WTC11 (cell line): ENCODE measurements around the gene NOL4. TPM values are rescaled to one million over a fixed set of nuclear protein-coding genes. Genes with fewer than 3 reads are reported as not detected.

Source experiments
- ATAC-seq: fragments of 200-7000 bp; cut with Tn5 transposase; 2 replicates; pipeline ENCODE4 v1.10.0; 2021; ENCODE audit warnings: mild to moderate bottlenecking, moderate library complexity
- CTCF ChIA-PET: fragments of 300-600 bp; sonication (Branson Sonifier 250); formaldehyde crosslinking; loops from one replicate; lab custom pipeline; 2021; ENCODE audit warnings: antibody characterized with exemption; lab: Charles Lee
- POLR2A ChIA-PET: fragments of 350-600 bp; sonication (Branson Sonifier 250); formaldehyde crosslinking; loops from one replicate; lab custom pipeline; 2021; ENCODE audit warnings: antibody characterized with exemption; lab: Charles Lee
- DNase-seq: peaks from one replicate; pipeline ENCODE4 v3.0.0; 2021; ENCODE audit warnings: low spot score
- H3K27ac Mint-ChIP-seq: 2 replicates; pipeline ENCODE4 v1.8.0; 2021; ENCODE audit warnings: mixed read lengths
- H3K27me3 Mint-ChIP-seq: 2 replicates; pipeline ENCODE4 v1.8.0; 2021; ENCODE audit warnings: low read depth, mild to moderate bottlenecking, moderate library complexity, mixed read lengths
- H3K36me3 Mint-ChIP-seq: 2 replicates; pipeline ENCODE4 v1.8.0; 2021; ENCODE audit warnings: mixed read lengths
- H3K4me1 Mint-ChIP-seq: 2 replicates; pipeline ENCODE4 v1.8.0; 2022; ENCODE audit warnings: mixed read lengths
- H3K4me3 Mint-ChIP-seq: 2 replicates; pipeline ENCODE4 v1.8.0; 2021; ENCODE audit warnings: mild to moderate bottlenecking, moderate library complexity, mixed read lengths
- H3K9me3 Mint-ChIP-seq: 2 replicates; pipeline ENCODE4 v1.8.0; 2021; ENCODE audit warnings: mixed read lengths
- ETV6 ChIP-seq: sonication (generic); formaldehyde crosslinking; IDR thresholded peaks from 2 replicates; pipeline ENCODE4 v1.8.1; 2022; ENCODE audit warnings: mild to moderate bottlenecking, missing genetic modification reagents
- GABPB1 ChIP-seq: sonication (generic); formaldehyde crosslinking; IDR thresholded peaks from 2 replicates; pipeline ENCODE4 v1.8.1; 2023; ENCODE audit warnings: mild to moderate bottlenecking, missing genetic modification reagents
- IRF2 ChIP-seq: sonication (generic); formaldehyde crosslinking; IDR thresholded peaks from 2 replicates; pipeline ENCODE4 v1.8.0; 2022; ENCODE audit warnings: low read depth, missing genetic modification reagents, borderline replicate concordance
- NR3C1 ChIP-seq: sonication (generic); formaldehyde crosslinking; conservative IDR thresholded peaks from 2 replicates; pipeline ENCODE4 v1.8.1; 2023; ENCODE audit warnings: low read depth, mild to moderate bottlenecking, missing genetic modification reagents
- OVOL2 ChIP-seq: fragments of 250-450 bp; sonication (Bioruptor Pico); IDR thresholded peaks from 2 replicates; pipeline ENCODE4 v1.9.0; 2021; ENCODE audit warnings: mild to moderate bottlenecking, borderline replicate concordance
- PRRX2 ChIP-seq: fragments of 250-450 bp; sonication (Bioruptor Pico); IDR thresholded peaks from 2 replicates; pipeline ENCODE4 v1.8.0; 2021; ENCODE audit warnings: mild to moderate bottlenecking
- ZNF232 ChIP-seq: sonication (generic); formaldehyde crosslinking; IDR thresholded peaks from 2 replicates; pipeline ENCODE4 v1.8.0; 2022; ENCODE audit warnings: mild to moderate bottlenecking, missing genetic modification reagents
- ZNF317 ChIP-seq: sonication (generic); formaldehyde crosslinking; IDR thresholded peaks from 2 replicates; pipeline ENCODE4 v1.8.1; 2023; ENCODE audit warnings: low read depth, mild to moderate bottlenecking, moderate library complexity, missing genetic modification reagents, borderline replicate concordance
- ZNF396 ChIP-seq: fragments of 250-450 bp; sonication (Bioruptor Pico); IDR thresholded peaks from 2 replicates; pipeline ENCODE4 v1.8.0; 2021; ENCODE audit warnings: mild to moderate bottlenecking, moderate library complexity, borderline replicate concordance
- ZNF671 ChIP-seq: fragments of 250-450 bp; sonication (Bioruptor Pico); IDR thresholded peaks from 2 replicates; pipeline ENCODE4 v1.8.0; 2021; ENCODE audit warnings: mild to moderate bottlenecking
- total RNA-seq: library from RNA; stranded (reverse); gene quantifications from 3 replicates; pipeline ENCODE4 v1.2.3, GENCODE V29; 2021
- TF ChIP-seq, protein P1 (sequence below): fragments of 250-450 bp; sonication (Bioruptor Pico); IDR thresholded peaks from 2 replicates; pipeline ENCODE4 v1.9.0; 2021; ENCODE audit warnings: moderate library complexity, mild to moderate bottlenecking, inconsistent platforms, borderline replicate concordance
- TF ChIP-seq, protein P2 (sequence below): sonication (generic); formaldehyde crosslinking; IDR thresholded peaks from 2 replicates; pipeline ENCODE4 v1.8.1; 2022; ENCODE audit warnings: mild to moderate bottlenecking, moderate library complexity, missing genetic modification reagents
- TF ChIP-seq, protein P3 (sequence below): sonication (generic); formaldehyde crosslinking; IDR thresholded peaks from 2 replicates; pipeline ENCODE4 v1.8.1; 2023; ENCODE audit warnings: mild to moderate bottlenecking, moderate library complexity, missing genetic modification reagents
- TF ChIP-seq, protein P4 (sequence below): sonication (generic); formaldehyde crosslinking; IDR thresholded peaks from 2 replicates; pipeline ENCODE4 v1.8.0; 2022; ENCODE audit warnings: mild to moderate bottlenecking, missing genetic modification reagents
- TF ChIP-seq, protein P5 (sequence below): sonication (generic); formaldehyde crosslinking; IDR thresholded peaks from 2 replicates; pipeline ENCODE4 v1.8.1; 2023; ENCODE audit warnings: mild to moderate bottlenecking, missing genetic modification reagents, borderline replicate concordance
- TF ChIP-seq, protein P6 (sequence below): sonication (generic); formaldehyde crosslinking; conservative IDR thresholded peaks from 2 replicates; pipeline ENCODE4 v1.8.1; 2023; ENCODE audit warnings: mild to moderate bottlenecking, low read depth, missing genetic modification reagents, moderate library complexity

NOL4 gene
- total RNA-seq, 1 experiment from 2014 or later: 1.2 TPM

DNA sequence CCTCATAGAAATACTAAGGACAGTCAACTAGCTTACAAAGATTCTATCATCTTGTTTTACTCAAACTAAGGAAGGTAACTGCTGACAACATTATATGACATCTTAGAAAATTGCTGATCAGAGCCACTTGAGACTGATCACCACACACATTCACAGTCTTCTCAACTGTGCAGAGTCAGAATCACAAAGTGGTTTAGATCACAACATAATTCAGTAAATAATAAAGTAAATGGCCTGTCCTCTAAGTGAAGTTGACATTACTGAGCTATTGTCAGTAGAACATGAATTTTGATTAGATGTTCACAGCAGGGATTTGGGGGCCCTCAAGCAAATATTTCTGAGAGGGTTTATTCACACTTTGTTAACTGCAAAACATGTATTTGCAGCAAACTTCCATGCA is 28.5 kb downstream of the NOL4 start:
- no peak overlapping the region for H3K4me3 Mint-ChIP-seq
- ATAC-seq: no peak
- CTCF ChIA-PET: no interaction called here
- TF ChIP-seq, protein P1, sequence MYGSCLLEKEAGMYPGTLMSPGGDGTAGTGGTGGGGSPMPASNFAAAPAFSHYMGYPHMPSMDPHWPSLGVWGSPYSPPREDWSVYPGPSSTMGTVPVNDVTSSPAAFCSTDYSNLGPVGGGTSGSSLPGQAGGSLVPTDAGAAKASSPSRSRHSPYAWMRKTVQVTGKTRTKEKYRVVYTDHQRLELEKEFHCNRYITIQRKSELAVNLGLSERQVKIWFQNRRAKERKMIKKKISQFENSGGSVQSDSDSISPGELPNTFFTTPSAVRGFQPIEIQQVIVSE (CRISPR knock-in tag): no peak
- TF ChIP-seq GABPB1 (CRISPR knock-in tag): no peak
- TF ChIP-seq PRRX2: no peak
- TF ChIP-seq ZNF317: no peak
- no peak for TF ChIP-seq ZNF671 (CRISPR knock-in tag)
- TF ChIP-seq, protein P2, sequence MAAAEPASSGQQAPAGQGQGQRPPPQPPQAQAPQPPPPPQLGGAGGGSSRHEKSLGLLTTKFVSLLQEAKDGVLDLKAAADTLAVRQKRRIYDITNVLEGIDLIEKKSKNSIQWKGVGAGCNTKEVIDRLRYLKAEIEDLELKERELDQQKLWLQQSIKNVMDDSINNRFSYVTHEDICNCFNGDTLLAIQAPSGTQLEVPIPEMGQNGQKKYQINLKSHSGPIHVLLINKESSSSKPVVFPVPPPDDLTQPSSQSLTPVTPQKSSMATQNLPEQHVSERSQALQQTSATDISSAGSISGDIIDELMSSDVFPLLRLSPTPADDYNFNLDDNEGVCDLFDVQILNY (CRISPR knock-in tag): no peak
- TF ChIP-seq NR3C1 (CRISPR knock-in tag): no peak
- TF ChIP-seq, protein P3, sequence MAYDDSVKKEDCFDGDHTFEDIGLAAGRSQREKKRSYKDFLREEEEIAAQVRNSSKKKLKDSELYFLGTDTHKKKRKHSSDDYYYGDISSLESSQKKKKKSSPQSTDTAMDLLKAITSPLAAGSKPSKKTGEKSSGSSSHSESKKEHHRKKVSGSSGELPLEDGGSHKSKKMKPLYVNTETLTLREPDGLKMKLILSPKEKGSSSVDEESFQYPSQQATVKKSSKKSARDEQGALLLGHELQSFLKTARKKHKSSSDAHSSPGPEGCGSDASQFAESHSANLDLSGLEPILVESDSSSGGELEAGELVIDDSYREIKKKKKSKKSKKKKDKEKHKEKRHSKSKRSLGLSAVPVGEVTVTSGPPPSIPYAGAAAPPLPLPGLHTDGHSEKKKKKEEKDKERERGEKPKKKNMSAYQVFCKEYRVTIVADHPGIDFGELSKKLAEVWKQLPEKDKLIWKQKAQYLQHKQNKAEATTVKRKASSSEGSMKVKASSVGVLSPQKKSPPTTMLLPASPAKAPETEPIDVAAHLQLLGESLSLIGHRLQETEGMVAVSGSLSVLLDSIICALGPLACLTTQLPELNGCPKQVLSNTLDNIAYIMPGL (CRISPR knock-in tag): no peak
- TF ChIP-seq, all 79 proteins: peak for 0
- H3K36me3 Mint-ChIP-seq: no peaks in the 10 kb centered on the region
- DNase-seq: no peak
- no peaks in the 10 kb centered on the region for H3K27me3 Mint-ChIP-seq
- peaks cover 3% of the 10 kb centered on the region; the same call in 1 of the 2 replicates for H3K9me3 Mint-ChIP-seq
- no peak overlapping the region for H3K27ac Mint-ChIP-seq
- POLR2A ChIA-PET: no interaction called here
- H3K4me1 Mint-ChIP-seq: peaks cover 10% of the 10 kb centered on the region

DNA sequence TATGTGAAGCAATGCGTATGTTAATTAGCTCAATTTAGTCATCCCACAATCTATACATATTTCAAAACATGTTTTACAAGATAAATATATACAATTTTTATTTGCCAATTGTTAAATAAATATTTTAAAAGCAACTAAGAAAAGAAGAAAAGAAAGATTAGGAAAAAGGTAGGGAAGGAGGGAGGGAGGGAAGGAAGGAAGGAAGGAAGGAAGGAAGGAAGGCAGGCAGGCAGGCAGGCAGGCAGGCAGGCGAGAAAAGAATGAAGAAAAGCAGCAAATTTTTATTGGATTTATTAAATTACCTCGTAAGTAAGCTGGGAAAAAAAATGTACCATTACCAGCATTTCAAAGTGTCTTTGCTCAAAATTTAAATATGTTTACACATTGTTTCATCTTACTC is 30.5 kb downstream of the NOL4 start:
- POLR2A ChIA-PET: no interaction called here
- Mint-ChIP-seq H3K9me3 (peaks cover 3% of the 10 kb centered on the region; the same call in 1 of the 2 replicates), H3K36me3 (no peaks in the 10 kb centered on the region), H3K27me3 (no peaks in the 10 kb centered on the region), H3K4me3 (no peak overlapping the region), H3K27ac (no peak overlapping the region), H3K4me1 (peaks cover 10% of the 10 kb centered on the region)
- DNase-seq: no peak
- CTCF ChIA-PET: no interaction called here
- no peak for ATAC-seq
- TF ChIP-seq ZNF232 (CRISPR knock-in tag): no peak
- TF ChIP-seq, protein P4, sequence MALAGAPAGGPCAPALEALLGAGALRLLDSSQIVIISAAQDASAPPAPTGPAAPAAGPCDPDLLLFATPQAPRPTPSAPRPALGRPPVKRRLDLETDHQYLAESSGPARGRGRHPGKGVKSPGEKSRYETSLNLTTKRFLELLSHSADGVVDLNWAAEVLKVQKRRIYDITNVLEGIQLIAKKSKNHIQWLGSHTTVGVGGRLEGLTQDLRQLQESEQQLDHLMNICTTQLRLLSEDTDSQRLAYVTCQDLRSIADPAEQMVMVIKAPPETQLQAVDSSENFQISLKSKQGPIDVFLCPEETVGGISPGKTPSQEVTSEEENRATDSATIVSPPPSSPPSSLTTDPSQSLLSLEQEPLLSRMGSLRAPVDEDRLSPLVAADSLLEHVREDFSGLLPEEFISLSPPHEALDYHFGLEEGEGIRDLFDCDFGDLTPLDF (CRISPR knock-in tag): no peak
- no peak for TF ChIP-seq IRF2 (CRISPR knock-in tag)
- TF ChIP-seq ETV6 (CRISPR knock-in tag): no peak
- TF ChIP-seq, protein P5, sequence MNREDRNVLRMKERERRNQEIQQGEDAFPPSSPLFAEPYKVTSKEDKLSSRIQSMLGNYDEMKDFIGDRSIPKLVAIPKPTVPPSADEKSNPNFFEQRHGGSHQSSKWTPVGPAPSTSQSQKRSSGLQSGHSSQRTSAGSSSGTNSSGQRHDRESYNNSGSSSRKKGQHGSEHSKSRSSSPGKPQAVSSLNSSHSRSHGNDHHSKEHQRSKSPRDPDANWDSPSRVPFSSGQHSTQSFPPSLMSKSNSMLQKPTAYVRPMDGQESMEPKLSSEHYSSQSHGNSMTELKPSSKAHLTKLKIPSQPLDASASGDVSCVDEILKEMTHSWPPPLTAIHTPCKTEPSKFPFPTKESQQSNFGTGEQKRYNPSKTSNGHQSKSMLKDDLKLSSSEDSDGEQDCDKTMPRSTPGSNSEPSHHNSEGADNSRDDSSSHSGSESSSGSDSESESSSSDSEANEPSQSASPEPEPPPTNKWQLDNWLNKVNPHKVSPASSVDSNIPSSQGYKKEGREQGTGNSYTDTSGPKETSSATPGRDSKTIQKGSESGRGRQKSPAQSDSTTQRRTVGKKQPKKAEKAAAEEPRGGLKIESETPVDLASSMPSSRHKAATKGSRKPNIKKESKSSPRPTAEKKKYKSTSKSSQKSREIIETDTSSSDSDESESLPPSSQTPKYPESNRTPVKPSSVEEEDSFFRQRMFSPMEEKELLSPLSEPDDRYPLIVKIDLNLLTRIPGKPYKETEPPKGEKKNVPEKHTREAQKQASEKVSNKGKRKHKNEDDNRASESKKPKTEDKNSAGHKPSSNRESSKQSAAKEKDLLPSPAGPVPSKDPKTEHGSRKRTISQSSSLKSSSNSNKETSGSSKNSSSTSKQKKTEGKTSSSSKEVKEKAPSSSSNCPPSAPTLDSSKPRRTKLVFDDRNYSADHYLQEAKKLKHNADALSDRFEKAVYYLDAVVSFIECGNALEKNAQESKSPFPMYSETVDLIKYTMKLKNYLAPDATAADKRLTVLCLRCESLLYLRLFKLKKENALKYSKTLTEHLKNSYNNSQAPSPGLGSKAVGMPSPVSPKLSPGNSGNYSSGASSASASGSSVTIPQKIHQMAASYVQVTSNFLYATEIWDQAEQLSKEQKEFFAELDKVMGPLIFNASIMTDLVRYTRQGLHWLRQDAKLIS (CRISPR knock-in tag): no peak
- TF ChIP-seq, protein P6, sequence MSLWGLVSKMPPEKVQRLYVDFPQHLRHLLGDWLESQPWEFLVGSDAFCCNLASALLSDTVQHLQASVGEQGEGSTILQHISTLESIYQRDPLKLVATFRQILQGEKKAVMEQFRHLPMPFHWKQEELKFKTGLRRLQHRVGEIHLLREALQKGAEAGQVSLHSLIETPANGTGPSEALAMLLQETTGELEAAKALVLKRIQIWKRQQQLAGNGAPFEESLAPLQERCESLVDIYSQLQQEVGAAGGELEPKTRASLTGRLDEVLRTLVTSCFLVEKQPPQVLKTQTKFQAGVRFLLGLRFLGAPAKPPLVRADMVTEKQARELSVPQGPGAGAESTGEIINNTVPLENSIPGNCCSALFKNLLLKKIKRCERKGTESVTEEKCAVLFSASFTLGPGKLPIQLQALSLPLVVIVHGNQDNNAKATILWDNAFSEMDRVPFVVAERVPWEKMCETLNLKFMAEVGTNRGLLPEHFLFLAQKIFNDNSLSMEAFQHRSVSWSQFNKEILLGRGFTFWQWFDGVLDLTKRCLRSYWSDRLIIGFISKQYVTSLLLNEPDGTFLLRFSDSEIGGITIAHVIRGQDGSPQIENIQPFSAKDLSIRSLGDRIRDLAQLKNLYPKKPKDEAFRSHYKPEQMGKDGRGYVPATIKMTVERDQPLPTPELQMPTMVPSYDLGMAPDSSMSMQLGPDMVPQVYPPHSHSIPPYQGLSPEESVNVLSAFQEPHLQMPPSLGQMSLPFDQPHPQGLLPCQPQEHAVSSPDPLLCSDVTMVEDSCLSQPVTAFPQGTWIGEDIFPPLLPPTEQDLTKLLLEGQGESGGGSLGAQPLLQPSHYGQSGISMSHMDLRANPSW: no peak
- no peak for TF ChIP-seq OVOL2
- TF ChIP-seq, protein P1 (CRISPR knock-in tag): no peak
- no peak for TF ChIP-seq ZNF396 (CRISPR knock-in tag)
